GM18873 (cell line): ENCODE data around the gene PROM2.
"Not testable (repeated sequence)": the region's sequence is repeated elsewhere in the genome, so short reads cannot be mapped to it uniquely, and the experiment has no call there.

Experiments used
- ATAC-seq: cut with Tn5 transposase; IDR thresholded peaks from one replicate; pipeline ENCODE4 v1.9.1; 2021; ENCODE audit warnings: mild to moderate bottlenecking, moderate library complexity, moderate number of reproducible peaks; ENCODE audit not compliant: unreplicated experiment, low FRiP score

The PROM2 gene

GRCh38 chr2:95274291-95275150 is at the start of gene PROM2:
Gene PROM2, plus strand, starts transcription at chr2:95274449. Its CDS starts 137 bp downstream, at chr2:95274586.
- ATAC-seq, result no peak

GRCh38 chr2:95225658-95226057 is 48.6 kb upstream of the PROM2 start:
- no peak for ATAC-seq

GRCh38 chr2:95231723-95232122 is 42.5 kb upstream of the PROM2 start:
- no peak for ATAC-seq

GRCh38 chr2:95232232-95232631 is 42.0 kb upstream of the PROM2 start:
- no peak for ATAC-seq

- ATAC-seq, result no peak
These were observed 39.9 kb upstream of the PROM2 start for GRCh38 chr2:95234286-95234785.

GRCh38 chr2:95234816-95235215 is 39.4 kb upstream of the PROM2 start:
- ATAC-seq, result no peak

- ATAC-seq, result no peak
These were observed 36.1 kb upstream of the PROM2 start for GRCh38 chr2:95238131-95238530.

- ATAC-seq, result no peak
These were observed 34.2 kb upstream of the PROM2 start for GRCh38 chr2:95240091-95240490.

GRCh38 chr2:95240556-95240955 is 33.7 kb upstream of the PROM2 start:
- ATAC-seq, result no peak

GRCh38 chr2:95242084-95242483 is 32.2 kb upstream of the PROM2 start:
- not testable (repeated sequence) for ATAC-seq

- no peak for ATAC-seq
These were observed 16.0 kb upstream of the PROM2 start for GRCh38 chr2:95258271-95258670.

GRCh38 chr2:95260028-95261023 is 13.9 kb upstream of the PROM2 start:
- no peak for ATAC-seq

GRCh38 chr2:95261602-95262001 is 12.6 kb upstream of the PROM2 start:
- no peak for ATAC-seq

- no peak for ATAC-seq
These were observed 11.2 kb upstream of the PROM2 start for GRCh38 chr2:95262896-95263542.

GRCh38 chr2:95264624-95265023 is 9.6 kb upstream of the PROM2 start:
- ATAC-seq, result no peak

GRCh38 chr2:95265182-95265581 is 9.1 kb upstream of the PROM2 start:
- ATAC-seq, result no peak

GRCh38 chr2:95266781-95267430 is 7.3 kb upstream of the PROM2 start:
- ATAC-seq, result no peak

GRCh38 chr2:95267458-95268210 is 6.6 kb upstream of the PROM2 start:
- ATAC-seq, result no peak
